GM12878 (cell line): ENCODE results near the gene COMMD1. TPM values are rescaled to one million over a fixed set of nuclear protein-coding genes. Genes with fewer than 3 reads are reported as not detected.
A peak's percentile ranks its signal among the peaks of the same experiment; 100 is the strongest.

Source experiments
- ATAC-seq: fragments of 200-7000 bp; cut with Tn5 transposase; 3 replicates; pipeline ENCODE4 v1.9.1; 2020; ENCODE audit warnings: mild to moderate bottlenecking, moderate library complexity
- BruUV-seq: library from RNA; stranded (reverse); fragments of 400-500 nt; replicated peaks from 2 replicates; lab custom pipeline; 2021; lab: Mats Ljungman, UMichigan
- CTCF ChIA-PET: fragments of 300-600 bp; sonication (Branson Sonifier 250); formaldehyde crosslinking; extraction: SDS; loops from one replicate; lab custom pipeline; 2021; ENCODE audit warnings: inconsistent platforms; lab: Yijun Ruan, JAX
- POLR2A ChIA-PET: fragments of 350-600 bp; formaldehyde crosslinking; extraction: SDS; loops from one replicate; lab custom pipeline; 2021; ENCODE audit warnings: inconsistent platforms; lab: Charles Lee
- RAD21 ChIA-PET: fragments of 300-600 bp; sonication (Branson Sonifier 250); formaldehyde crosslinking; loops from one replicate; lab custom pipeline; 2023; ENCODE audit warnings: antibody characterized with exemption; ENCODE audit not compliant: unreplicated experiment; lab: Charles Lee
- SMC1A ChIA-PET: fragments of 300-600 bp; sonication (Branson Sonifier 250); formaldehyde crosslinking; loops from one replicate; lab custom pipeline; 2023; ENCODE audit not compliant: unreplicated experiment, uncharacterized antibody; lab: Charles Lee
- DNase-seq: peaks from one replicate; pipeline ENCODE4 v3.0.0-alpha.2; 2011; ENCODE audit warnings: low read depth, low spot score
- FAIRE-seq: peaks from 3 replicates; lab custom pipeline; 2011; peaks lifted over from hg19 to GRCh38; lab: Jason Lieb, UNC
- H2AFZ ChIP-seq: 2 replicates; pipeline ENCODE4 v1.6.0; 2011; ENCODE audit warnings: low read depth, low read length, control low read depth; ENCODE audit not compliant: control insufficient read depth
- H3K27ac ChIP-seq: 2 replicates; pipeline ENCODE4 v1.5.1; 2011; ENCODE audit warnings: control low read depth; ENCODE audit not compliant: control insufficient read depth, insufficient read depth
- H3K27me3 ChIP-seq, 2 experiments: replicated peaks in 1 of 2; 2 replicates each; pipeline versions ENCODE4 v1.6.0 to v1.6.1; 2011; ENCODE audit warnings: low read length in 1 of 2; ENCODE audit not compliant: control insufficient read depth in 2 of 2, insufficient read depth in 2 of 2
- H3K36me3 ChIP-seq, 2 experiments: 2 replicates each; pipeline ENCODE4 v1.5.1; 2011; ENCODE audit warnings: low read length in 1 of 2; ENCODE audit not compliant: control insufficient read depth in 2 of 2, insufficient read depth in 2 of 2
- H3K4me1 ChIP-seq: 2 replicates; pipeline ENCODE4 v1.6.1; 2011; ENCODE audit warnings: mild to moderate bottlenecking, low read length, moderate library complexity, mixed read lengths; ENCODE audit not compliant: control insufficient read depth, insufficient read depth
- H3K4me2 ChIP-seq: 2 replicates; pipeline ENCODE4 v1.6.0; 2011; ENCODE audit warnings: control low read depth; ENCODE audit not compliant: control insufficient read depth, insufficient read depth
- H3K4me3 ChIP-seq: fragments of 200-600 bp; sonication (generic); 2 replicates; pipeline ENCODE4 v1.5.1; 2016
- H3K79me2 ChIP-seq: 2 replicates; pipeline ENCODE4 v1.6.0; 2011; ENCODE audit warnings: low read length; ENCODE audit not compliant: control insufficient read depth, insufficient read depth
- H3K9ac ChIP-seq: 2 replicates; pipeline ENCODE4 v1.8.0; 2011; ENCODE audit warnings: low read length, control low read depth, mixed read lengths; ENCODE audit not compliant: control insufficient read depth, insufficient read depth
- H3K9me3 ChIP-seq: replicated peaks from 3 replicates; pipeline ENCODE4 v1.5.1; 2011; ENCODE audit warnings: mild to moderate bottlenecking, low read length; ENCODE audit not compliant: control insufficient read depth, insufficient read depth
- H4K20me1 ChIP-seq: 2 replicates; pipeline ENCODE4 v1.6.0; 2011; ENCODE audit not compliant: control insufficient read depth, insufficient read depth
- CUX1 ChIP-seq: IDR thresholded peaks from 2 replicates; pipeline ENCODE4 v1.6.1; 2012; ENCODE audit warnings: improper control_type of control experiment, low read depth, low read length; ENCODE audit not compliant: insufficient replicate concordance
- EED ChIP-seq: sonication (generic); IDR thresholded peaks from 2 replicates; pipeline ENCODE4 v1.6.1; 2016; ENCODE audit warnings: antibody characterized with exemption, low read depth
- IRF4 ChIP-seq: IDR thresholded peaks from 2 replicates; pipeline ENCODE4 v1.6.1; 2011; ENCODE audit warnings: low read depth, low read length
- JUNB ChIP-seq: IDR thresholded peaks from 2 replicates; pipeline ENCODE4 v1.6.1; 2016; ENCODE audit warnings: antibody characterized with exemption, mild to moderate bottlenecking
- POLR2AphosphoS2 ChIP-seq: IDR thresholded peaks from 2 replicates; pipeline ENCODE4 v1.6.1; 2011; ENCODE audit warnings: low read depth, mild to moderate bottlenecking, low read length, improper control_type of control experiment, moderate library complexity
- RELA ChIP-seq: fragments of 450-650 bp; IDR thresholded peaks from 2 replicates; pipeline ENCODE4 v1.8.0; 2014; ENCODE audit warnings: borderline replicate concordance; ENCODE audit not compliant: partially characterized antibody
- RUNX3 ChIP-seq: IDR thresholded peaks from 2 replicates; pipeline ENCODE4 v1.6.1; 2012; ENCODE audit warnings: low read length, inconsistent platforms
- SPI1 ChIP-seq: IDR thresholded peaks from 2 replicates; pipeline ENCODE4 v1.6.1; 2011; ENCODE audit warnings: low read depth, mild to moderate bottlenecking, low read length, moderate library complexity, borderline replicate concordance; ENCODE audit not compliant: insufficient read depth
- whole genome bisulfite sequencing: methylation state at CpG from one replicate; pipeline ENCODE4 v1.1.6; 2016; ENCODE audit warnings: low lambda C conversion rate; ENCODE audit not compliant: insufficient replicate concordance, insufficient coverage; ENCODE audit errors: missing lambda C conversion rate; 5-methylcytosine and 5-hydroxymethylcytosine counted together
- in situ Hi-C: fragments of 300-500 bp; cut with MboI; formaldehyde crosslinking; loops from 9 replicates; pipeline ENCODE4 v1.14.3; 2018; ENCODE audit warnings: mixed read lengths
- intact Hi-C: fragments of 100-400 bp; cut with micrococcal nuclease; formaldehyde crosslinking; loops from one replicate; pipeline ENCODE4 v1.14.2; 2022; ENCODE audit not compliant: unreplicated experiment
- polyA plus RNA-seq, 11 experiments: library from polyadenylated mRNA; depleted of rRNA in 4 of 11; unstranded in 6 of 11; stranded (reverse) in 5 of 11; fragments of >200 nt; fragmentation: Nextera tagmentation in 4 of 11; fragmentation: Illumina TruSeq in 1 of 11; extraction: Ambion mirVana in 4 of 11; extraction: Trizol in 1 of 11; gene quantifications; 1 replicate in 1 of 11; 2 replicates in 10 of 11; pipeline versions ENCODE4 v1.2.1 to v1.2.3, GENCODE V29; 2011 to 2016; ENCODE audit warnings: inconsistent platforms in 2 of 11, missing spikeins in 2 of 11, low read depth in 1 of 11
- total RNA-seq, 4 experiments: library from RNA; depleted of rRNA in 3 of 4; stranded (reverse); fragments of >200 nt in 3 of 4; fragmentation: Illumina TruSeq in 1 of 4; extraction: Trizol in 1 of 4; gene quantifications; 2 replicates each; pipeline versions ENCODE4 v1.2.1 to v1.2.3, GENCODE V29; 2013 to 2021
- TF ChIP-seq, protein P1 (sequence below): fragments of 450-650 bp; IDR thresholded peaks from 2 replicates; pipeline ENCODE4 v1.6.1; 2016; ENCODE audit warnings: mild to moderate bottlenecking

The COMMD1 gene
- total and polyA plus RNA-seq, 10 of the 15 experiments (the other 5 are each of a cell fraction or from before 2014, with no cell fraction given) = 39.7 to 210 (median 53.7) TPM

- ATAC-seq = peak; percentile 79
- TF ChIP-seq EED (peak; percentile 44; the same call in 1 of the 2 replicates), JUNB (peak; percentile 69), CUX1 (no peak), SPI1 (peak; percentile 60; the same call in 1 of the 2 replicates), POLR2AphosphoS2 (no peak), IRF4 (0 out of 2 replicates have a peak, but pooled peaks have one; percentile 44), RELA (no peak), RUNX3 (peak; percentile 48)
- TF ChIP-seq, protein P1, sequence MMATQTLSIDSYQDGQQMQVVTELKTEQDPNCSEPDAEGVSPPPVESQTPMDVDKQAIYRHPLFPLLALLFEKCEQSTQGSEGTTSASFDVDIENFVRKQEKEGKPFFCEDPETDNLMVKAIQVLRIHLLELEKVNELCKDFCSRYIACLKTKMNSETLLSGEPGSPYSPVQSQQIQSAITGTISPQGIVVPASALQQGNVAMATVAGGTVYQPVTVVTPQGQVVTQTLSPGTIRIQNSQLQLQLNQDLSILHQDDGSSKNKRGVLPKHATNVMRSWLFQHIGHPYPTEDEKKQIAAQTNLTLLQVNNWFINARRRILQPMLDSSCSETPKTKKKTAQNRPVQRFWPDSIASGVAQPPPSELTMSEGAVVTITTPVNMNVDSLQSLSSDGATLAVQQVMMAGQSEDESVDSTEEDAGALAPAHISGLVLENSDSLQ = no peak
- CTCF ChIA-PET = interaction anchor here (1.5 kb wide), 1 partner anchor 12 kb away, joined by 3 read pairs; no protein-coding TSS in a partner anchor
- Histone ChIP-seq H3K4me1 (peaks cover 8% of the 10 kb centered on the region), H3K36me3 (no peaks in the 10 kb centered on the region), H3K9me3 (no peaks in the 10 kb centered on the region), H3K9ac (no peak overlapping the region), H3K27me3 (no peaks in the 10 kb centered on the region), H4K20me1 (no peaks in the 10 kb centered on the region), H3K27ac (peak overlapping the region; percentile 32; the same call in 1 of the 2 replicates), H3K4me2 (0 out of 2 replicates have a peak overlapping the region, but pooled peaks have one; percentile 15), H3K79me2 (no peaks in the 10 kb centered on the region; the same call in 1 of the 2 replicates), H2AFZ (no peak overlapping the region), H3K4me3 (no peak overlapping the region)
- WGBS = 100% methylated on average over 2 of the region's 2 CpGs
- SMC1A ChIA-PET = interaction anchor here (0.9 to 1.6 kb wide), 3 partner anchors 9 to 51 kb away, joined by 3 to 5 read pairs (median 3); no protein-coding TSS in a partner anchor
- POLR2A ChIA-PET = no interaction called here
- in situ Hi-C loops (no loop called here), intact Hi-C loops (no loop called here)
- BruUV-seq = no TSS peak
- peak; percentile 73 for FAIRE-seq
- DNase-seq = peak; percentile 16
- RAD21 ChIA-PET = no interaction called here
These were observed 37.8 kb downstream of the COMMD1 start for GRCh38 chr2:61943251-61943650.
